T-cell (primary cell): Measurements from ENCODE around the gene MMS19. TPM values are rescaled to one million over a fixed set of nuclear protein-coding genes. Genes with fewer than 3 reads are reported as not detected.

Experiments used
- ATAC-seq, 4 experiments: fragments of 200-7000 bp in 3 of 4; fragments of 150-1000 bp in 1 of 4; cut with Tn5 transposase; replicated peaks in 1 of 4; 1 replicate in 3 of 4; 2 replicates in 1 of 4; pipeline ENCODE4 v1.10.0; 2021; ENCODE audit warnings: moderate library complexity in 3 of 4, mild to moderate bottlenecking in 2 of 4, moderate number of reproducible peaks in 1 of 4
- CTCF ChIA-PET, 2 donors: fragments of 300-600 bp; sonication (Branson Sonifier 250); formaldehyde crosslinking; loops; one replicate each; lab custom pipeline; 2022; ENCODE audit warnings: antibody characterized with exemption in 2 of 2; lab: Charles Lee
- POLR2A ChIA-PET, 2 donors: fragments of 300-600 bp; sonication (Branson Sonifier 250); formaldehyde crosslinking; loops; one replicate each; lab custom pipeline; 2022; ENCODE audit warnings: antibody characterized with exemption in 2 of 2; lab: Charles Lee
- DNase-seq, 35 experiments: peaks; one replicate each; pipeline versions ENCODE4 v3.0.0 to v3.0.0-alpha.2; 2013 to 2023
- H3K27ac ChIP-seq: one replicate; pipeline ENCODE4 v1.5.1; 2013; ENCODE audit warnings: low read length
- H3K27me3 ChIP-seq, 2 experiments: replicated peaks in 1 of 2; 1 replicate in 1 of 2; 2 replicates in 1 of 2; pipeline versions ENCODE4 v1.6.1 to v1.7.0; 2013; ENCODE audit warnings: low read length in 1 of 2, mixed read lengths in 1 of 2; ENCODE audit not compliant: control insufficient read depth in 2 of 2, insufficient read depth in 2 of 2; ENCODE audit errors: extremely low read depth in 1 of 2
- H3K36me3 ChIP-seq, 2 donors: 1 replicate in 1 of 2; 2 replicates in 1 of 2; pipeline versions ENCODE4 v1.6.1 to v1.7.0; 2013; ENCODE audit warnings: low read length in 1 of 2; ENCODE audit not compliant: control insufficient read depth in 2 of 2, insufficient read depth in 1 of 2; ENCODE audit errors: extremely low read depth in 1 of 2
- H3K4me1 ChIP-seq, 2 experiments: 1 replicate in 1 of 2; 2 replicates in 1 of 2; pipeline versions ENCODE4 v1.6.1 to v1.7.0; 2013; ENCODE audit warnings: low read length in 2 of 2, mixed read lengths in 1 of 2; ENCODE audit not compliant: insufficient read depth in 2 of 2, control insufficient read depth in 1 of 2; ENCODE audit errors: extremely low read depth in 1 of 2
- H3K4me3 ChIP-seq, 2 donors: 1 replicate in 1 of 2; 2 replicates in 1 of 2; pipeline versions ENCODE4 v1.5.1 to v1.7.0; 2013; ENCODE audit warnings: mild to moderate bottlenecking in 2 of 2, low read length in 1 of 2, moderate library complexity in 1 of 2; ENCODE audit not compliant: control insufficient read depth in 1 of 2; ENCODE audit errors: extremely low read depth in 1 of 2
- H3K9me3 ChIP-seq: 2 replicates; pipeline ENCODE4 v1.7.0; 2013
- H3K27ac Mint-ChIP-seq, 2 donors: one replicate each; pipeline ENCODE4 v1.8.0; 2020 to 2021; ENCODE audit warnings: mild to moderate bottlenecking in 2 of 2, mixed read lengths in 2 of 2
- H3K27me3 Mint-ChIP-seq, 2 donors: one replicate each; pipeline ENCODE4 v1.8.0; 2021 to 2022; ENCODE audit warnings: mixed read lengths in 2 of 2
- H3K36me3 Mint-ChIP-seq: one replicate; pipeline ENCODE4 v1.8.0; 2021; ENCODE audit warnings: mixed read lengths
- H3K4me1 Mint-ChIP-seq, 3 donors: one replicate each; pipeline ENCODE4 v1.8.0; 2020 to 2022; ENCODE audit warnings: mixed read lengths in 3 of 3, mild to moderate bottlenecking in 1 of 3
- H3K4me3 Mint-ChIP-seq, 3 donors: one replicate each; pipeline ENCODE4 v1.8.0; 2020 to 2022; ENCODE audit warnings: mild to moderate bottlenecking in 3 of 3, mixed read lengths in 3 of 3, moderate library complexity in 3 of 3
- H3K9me3 Mint-ChIP-seq, 3 donors: one replicate each; pipeline ENCODE4 v1.8.0; 2020 to 2022; ENCODE audit warnings: mixed read lengths in 3 of 3
- WGBS: methylation state at CpG from one replicate; pipeline ENCODE4 v1.1.5; 2013; ENCODE audit warnings: missing lambda C conversion rate; ENCODE audit not compliant: insufficient coverage; 5-methylcytosine and 5-hydroxymethylcytosine counted together
- total RNA-seq, 35 experiments: library from RNA in 6 of 35; stranded (reverse) in 6 of 35; fragments of 120-200 nt in 1 of 35; gene quantifications; one replicate each; pipeline versions ENCODE4 v1.2.1 to v1.2.4 and lab custom pipeline; 2013 to 2026

MMS19 gene
- total RNA-seq, 5 donors from 2014 or later (not counting 1 experiment from before 2014, with no cell fraction given): 73.8 to 106 (median 93.7) TPM

- Mint-ChIP-seq H3K27ac (no peak overlapping the region), H3K36me3 (no peaks in the 10 kb centered on the region), H3K27me3 (no peaks in the 10 kb centered on the region), H3K9me3 (no peaks in the 10 kb centered on the region), H3K4me3 (no peak overlapping the region), H3K4me1 (peaks cover 0 to 4% (median 0%) of the 10 kb centered on the region in 3 donors)
- CTCF ChIA-PET: interaction anchor here in 1 of 2 donors (0.7 kb wide), 1 partner anchor 960 kb away, joined by 6 read pairs; no protein-coding TSS in a partner anchor
- POLR2A ChIA-PET: no interaction called here
- H3K27ac ChIP-seq: no peak overlapping the region
- peaks cover 0 to 4% of the 10 kb centered on the region in 2 experiments for H3K27me3 ChIP-seq
- no peak for DNase-seq
- ATAC-seq: no peak
- H3K36me3 ChIP-seq: no peaks in the 10 kb centered on the region
- WGBS: no CpG with 5 or more reads among the region's 5 CpGs
- peaks cover 0 to 2% of the 10 kb centered on the region in 2 experiments for H3K4me1 ChIP-seq
- H3K9me3 ChIP-seq: no peaks in the 10 kb centered on the region
- no peak overlapping the region for H3K4me3 ChIP-seq
Measured at GRCh38 chr10:97537186-97537869, 39.1 kb upstream of the MMS19 start.

GRCh38 chr10:97534746-97535367, 36.6 kb upstream of the MMS19 start:
- no CpG with 5 or more reads among the region's 6 CpGs for WGBS
- no peaks in the 10 kb centered on the region for H3K36me3 Mint-ChIP-seq
- no peaks in the 10 kb centered on the region for H3K9me3 Mint-ChIP-seq
- no peaks in the 10 kb centered on the region for H3K4me1 Mint-ChIP-seq
- H3K27ac Mint-ChIP-seq: no peak overlapping the region
- Histone ChIP-seq H3K27ac (no peak overlapping the region), H3K27me3 (no peaks in the 10 kb centered on the region), H3K9me3 (no peaks in the 10 kb centered on the region), H3K4me1 (no peaks in the 10 kb centered on the region), H3K4me3 (no peak overlapping the region), H3K36me3 (no peaks in the 10 kb centered on the region)
- H3K27me3 Mint-ChIP-seq: no peaks in the 10 kb centered on the region
- ChIA-PET POLR2A (interaction anchor here in 1 of 2 donors (0.5 kb wide), 1 partner anchor 116 kb away, joined by 5 read pairs; no protein-coding TSS in a partner anchor), CTCF (no interaction called here)
- ATAC-seq (peak in 1 of 4 experiments; percentile 30), DNase-seq (peak in 5 of 35 experiments; percentile 2 to 20 (median 6))
- no peak overlapping the region for H3K4me3 Mint-ChIP-seq

GRCh38 chr10:97533888-97534287, 35.7 kb upstream of the MMS19 start:
- no peak overlapping the region for H3K4me3 ChIP-seq
- H3K27me3 Mint-ChIP-seq: no peaks in the 10 kb centered on the region
- H3K27ac Mint-ChIP-seq: no peak overlapping the region
- WGBS: 87% methylated on average over 4 of the region's 6 CpGs
- no peak for DNase-seq
- no peaks in the 10 kb centered on the region for H3K9me3 Mint-ChIP-seq
- no peaks in the 10 kb centered on the region for H3K36me3 Mint-ChIP-seq
- H3K4me1 Mint-ChIP-seq: no peaks in the 10 kb centered on the region
- H3K27ac ChIP-seq: no peak overlapping the region
- no peaks in the 10 kb centered on the region for H3K27me3 ChIP-seq
- no peak overlapping the region for H3K4me3 Mint-ChIP-seq
- no peaks in the 10 kb centered on the region for H3K9me3 ChIP-seq
- POLR2A ChIA-PET: no interaction called here
- H3K4me1 ChIP-seq: no peaks in the 10 kb centered on the region
- ATAC-seq: no peak
- CTCF ChIA-PET: interaction anchor here (0.6 to 0.7 kb wide), 3 partner anchors 12 to 119 kb away, joined by 3 to 6 read pairs (median 4); no protein-coding TSS in a partner anchor
- no peaks in the 10 kb centered on the region for H3K36me3 ChIP-seq

- Histone ChIP-seq H3K27ac (no peak overlapping the region), H3K9me3 (no peaks in the 10 kb centered on the region), H3K4me1 (no peaks in the 10 kb centered on the region), H3K4me3 (no peak overlapping the region), H3K27me3 (no peaks in the 10 kb centered on the region), H3K36me3 (no peaks in the 10 kb centered on the region)
- H3K9me3 Mint-ChIP-seq: no peaks in the 10 kb centered on the region
- ChIA-PET CTCF (interaction anchor here in 1 of 2 donors (1.0 kb wide), 1 partner anchor 68 kb away, joined by 3 read pairs; no protein-coding TSS in a partner anchor), POLR2A (no interaction called here)
- ATAC-seq (no peak), DNase-seq (no peak)
- no peaks in the 10 kb centered on the region for H3K27me3 Mint-ChIP-seq
- H3K4me1 Mint-ChIP-seq: no peaks in the 10 kb centered on the region
- H3K27ac Mint-ChIP-seq: no peak overlapping the region
- 88% methylated on average over 3 of the region's 12 CpGs for WGBS
- H3K4me3 Mint-ChIP-seq: no peak overlapping the region
- H3K36me3 Mint-ChIP-seq: no peaks in the 10 kb centered on the region
Measured at GRCh38 chr10:97532935-97533671, 34.9 kb upstream of the MMS19 start.

GRCh38 chr10:97531401-97531986, 33.3 kb upstream of the MMS19 start:
- Histone ChIP-seq H3K9me3 (no peaks in the 10 kb centered on the region), H3K4me1 (no peaks in the 10 kb centered on the region), H3K27ac (no peak overlapping the region), H3K36me3 (no peaks in the 10 kb centered on the region), H3K27me3 (no peaks in the 10 kb centered on the region), H3K4me3 (no peak overlapping the region)
- no peaks in the 10 kb centered on the region for H3K9me3 Mint-ChIP-seq
- no peak overlapping the region for H3K27ac Mint-ChIP-seq
- POLR2A ChIA-PET: no interaction called here
- no peak overlapping the region for H3K4me3 Mint-ChIP-seq
- H3K36me3 Mint-ChIP-seq: no peaks in the 10 kb centered on the region
- CTCF ChIA-PET: no interaction called here
- H3K4me1 Mint-ChIP-seq: no peaks in the 10 kb centered on the region
- 87% methylated on average over 5 of the region's 10 CpGs for WGBS
- ATAC-seq (no peak), DNase-seq (no peak)
- no peaks in the 10 kb centered on the region for H3K27me3 Mint-ChIP-seq
